A673 (cell line): ENCODE results near the gene VSTM2L.

ENCODE experiments used
- EZH2 ChIP-seq: fragments of 200-600 bp; sonication (generic); IDR thresholded peaks from 2 replicates; pipeline ENCODE4 v1.6.1; 2017; ENCODE audit warnings: borderline replicate concordance, low read depth, mild to moderate bottlenecking, mixed read lengths, antibody characterized with exemption, low read length; ENCODE audit not compliant: poor library complexity, severe bottlenecking
- TF ChIP-seq, protein P1 (sequence below): fragments of 300-800, 200-600 bp; sonication (generic); conservative IDR thresholded peaks from 2 replicates; pipeline ENCODE4 v1.5.1; 2017; ENCODE audit warnings: low read depth, mild to moderate bottlenecking, antibody characterized with exemption, low read length, moderate library complexity, mixed read lengths

DNA sequence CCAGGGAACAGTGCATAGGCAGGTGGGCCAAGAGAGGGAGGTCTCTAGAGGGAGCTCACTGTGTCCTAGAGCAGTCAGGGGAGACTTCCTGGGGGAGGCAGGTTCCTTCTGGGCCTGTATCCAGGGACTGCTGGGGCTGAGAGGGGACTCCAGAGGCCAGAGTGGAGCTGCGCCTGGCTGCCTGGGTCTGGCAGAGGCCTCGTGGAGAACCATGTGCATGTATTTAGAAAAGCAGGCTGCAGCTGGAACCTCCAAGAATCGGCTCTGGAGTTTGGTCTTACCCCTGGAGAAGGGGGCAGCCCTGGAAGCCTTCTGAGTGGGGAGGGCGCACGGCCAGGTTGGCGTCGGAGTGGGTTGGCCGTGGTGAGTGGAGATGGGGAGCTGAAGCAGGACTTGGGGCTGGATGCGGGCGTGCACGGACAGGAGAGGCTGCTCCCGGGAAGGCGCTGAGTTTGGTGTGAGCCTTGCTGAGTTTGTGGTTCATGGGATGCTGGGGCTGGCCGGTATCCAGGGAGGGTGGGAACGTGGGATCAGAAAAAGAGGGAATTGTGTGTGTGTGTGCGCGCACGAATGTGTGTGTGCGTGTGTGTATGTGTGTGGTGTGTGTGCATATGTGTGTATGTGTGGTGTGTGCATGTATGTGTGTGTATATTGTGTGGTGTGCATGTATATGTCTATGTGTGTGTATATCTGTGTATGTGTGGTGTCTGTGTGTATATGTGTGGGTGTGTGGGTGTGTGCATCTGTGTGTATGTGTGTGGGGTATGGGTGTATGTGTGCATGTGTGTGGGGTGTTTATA is 10.8 kb downstream of the VSTM2L start:
- TF ChIP-seq, protein P1, sequence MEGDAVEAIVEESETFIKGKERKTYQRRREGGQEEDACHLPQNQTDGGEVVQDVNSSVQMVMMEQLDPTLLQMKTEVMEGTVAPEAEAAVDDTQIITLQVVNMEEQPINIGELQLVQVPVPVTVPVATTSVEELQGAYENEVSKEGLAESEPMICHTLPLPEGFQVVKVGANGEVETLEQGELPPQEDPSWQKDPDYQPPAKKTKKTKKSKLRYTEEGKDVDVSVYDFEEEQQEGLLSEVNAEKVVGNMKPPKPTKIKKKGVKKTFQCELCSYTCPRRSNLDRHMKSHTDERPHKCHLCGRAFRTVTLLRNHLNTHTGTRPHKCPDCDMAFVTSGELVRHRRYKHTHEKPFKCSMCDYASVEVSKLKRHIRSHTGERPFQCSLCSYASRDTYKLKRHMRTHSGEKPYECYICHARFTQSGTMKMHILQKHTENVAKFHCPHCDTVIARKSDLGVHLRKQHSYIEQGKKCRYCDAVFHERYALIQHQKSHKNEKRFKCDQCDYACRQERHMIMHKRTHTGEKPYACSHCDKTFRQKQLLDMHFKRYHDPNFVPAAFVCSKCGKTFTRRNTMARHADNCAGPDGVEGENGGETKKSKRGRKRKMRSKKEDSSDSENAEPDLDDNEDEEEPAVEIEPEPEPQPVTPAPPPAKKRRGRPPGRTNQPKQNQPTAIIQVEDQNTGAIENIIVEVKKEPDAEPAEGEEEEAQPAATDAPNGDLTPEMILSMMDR: no peak
- TF ChIP-seq EZH2: no peak
